GM23338 (cell line): ENCODE data around the gene SNCA.

ENCODE experiments used
- CREB1 ChIP-seq: fragments of 250-450 bp; sonication (Bioruptor Pico); IDR thresholded peaks from 2 replicates; pipeline ENCODE4 v1.5.0; 2020; ENCODE audit warnings: low read depth, mild to moderate bottlenecking, moderate library complexity
- CTCF ChIP-seq, 2 experiments: fragments of 200-600 bp in 1 of 2; sonication (generic) in 1 of 2; conservative IDR thresholded peaks; 2 replicates each; pipeline versions ENCODE4 v1.5.1 to v1.6.1; 2016 to 2017; ENCODE audit warnings: antibody characterized with exemption in 2 of 2, low read depth in 2 of 2, mild to moderate bottlenecking in 2 of 2, moderate library complexity in 1 of 2
- EZH2 ChIP-seq: fragments of 200-600 bp; sonication (generic); IDR thresholded peaks from one replicate; pipeline ENCODE4 v1.8.0; 2017; ENCODE audit warnings: antibody characterized with exemption, mild to moderate bottlenecking, low read depth; ENCODE audit not compliant: unreplicated experiment
- EZH2phosphoT487 ChIP-seq: fragments of 200-600 bp; sonication (generic); IDR thresholded peaks from one replicate; pipeline ENCODE4 v1.8.1; 2018; ENCODE audit warnings: antibody characterized with exemption; ENCODE audit not compliant: unreplicated experiment
- JUNB ChIP-seq: IDR thresholded peaks from one replicate; pipeline ENCODE4 v1.6.1; 2016; ENCODE audit warnings: antibody characterized with exemption; ENCODE audit not compliant: unreplicated experiment
- NANOG ChIP-seq: IDR thresholded peaks from 2 replicates; pipeline ENCODE4 v1.6.1; 2016; ENCODE audit warnings: antibody characterized with exemption, borderline replicate concordance
- POLR2AphosphoS5 ChIP-seq: IDR thresholded peaks from 2 replicates; pipeline ENCODE4 v1.6.1; 2016; ENCODE audit warnings: antibody characterized with exemption, low read depth
- REST ChIP-seq: IDR thresholded peaks from one replicate; pipeline ENCODE4 v1.6.1; 2018; ENCODE audit warnings: antibody characterized with exemption; ENCODE audit not compliant: unreplicated experiment
- ZNF114 ChIP-seq: fragments of 250-450 bp; sonication (Bioruptor Pico); IDR thresholded peaks from 2 replicates; pipeline ENCODE4 v1.5.0; 2020; ENCODE audit warnings: mild to moderate bottlenecking, moderate library complexity

- TF ChIP-seq POLR2AphosphoS5 = no peak
- TF ChIP-seq CTCF (conservative IDR thresholded peaks at IDR 0.05; ENCODE audit: low read depth in 2 of 2) = peak in 1 of 2 experiments; percentile 62; a peak in 3 of 4 replicates
- no peak for TF ChIP-seq EZH2phosphoT487
- TF ChIP-seq EZH2 = no peak
- TF ChIP-seq REST = no peak
- TF ChIP-seq NANOG = no peak
- TF ChIP-seq ZNF114 (CRISPR knock-in tag) = no peak
- no peak for TF ChIP-seq JUNB
- TF ChIP-seq CREB1 (CRISPR knock-in tag) = no peak
Observed at GRCh38 chr4:89868999-89869589, 32.1 kb upstream of the SNCA start.
